LNCaP clone FGC (cell line): ENCODE results near the gene TUT4.

ENCODE experiments used
- DNase-seq: peaks from one replicate; pipeline ENCODE4 v3.0.0-alpha.2; 2011; ENCODE audit warnings: low read depth
- H3K4me3 ChIP-seq: 2 replicates; pipeline ENCODE4 v1.5.1; 2011; ENCODE audit warnings: mild to moderate bottlenecking, low read depth, low read length, control low read depth
- TF ChIP-seq, protein P1 (sequence below): IDR thresholded peaks from 2 replicates; pipeline ENCODE4 v1.5.1; 2012; ENCODE audit warnings: mild to moderate bottlenecking; ENCODE audit not compliant: control insufficient read depth, insufficient read depth; ENCODE audit errors: extremely low read depth

TUT4 gene

DNA sequence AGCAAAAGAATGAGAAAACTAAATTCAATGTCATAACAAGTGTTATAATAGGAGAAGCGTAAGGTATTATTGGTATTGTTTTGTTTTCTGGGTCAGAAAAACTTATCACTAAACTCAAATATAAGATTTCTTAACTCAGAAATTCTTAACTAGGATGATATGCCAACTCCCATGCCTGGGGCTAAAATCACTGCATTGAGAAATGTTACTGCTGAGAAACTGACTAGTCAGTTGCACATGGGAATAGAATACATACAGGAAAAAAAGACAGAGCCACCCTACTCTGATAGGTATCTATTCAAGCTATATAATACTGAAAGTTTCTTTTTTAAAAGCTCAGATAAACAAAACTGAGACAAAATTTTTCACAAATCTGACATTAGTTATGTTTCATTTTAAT is 92.2 kb downstream of the TUT4 start:
- TF ChIP-seq, protein P1, sequence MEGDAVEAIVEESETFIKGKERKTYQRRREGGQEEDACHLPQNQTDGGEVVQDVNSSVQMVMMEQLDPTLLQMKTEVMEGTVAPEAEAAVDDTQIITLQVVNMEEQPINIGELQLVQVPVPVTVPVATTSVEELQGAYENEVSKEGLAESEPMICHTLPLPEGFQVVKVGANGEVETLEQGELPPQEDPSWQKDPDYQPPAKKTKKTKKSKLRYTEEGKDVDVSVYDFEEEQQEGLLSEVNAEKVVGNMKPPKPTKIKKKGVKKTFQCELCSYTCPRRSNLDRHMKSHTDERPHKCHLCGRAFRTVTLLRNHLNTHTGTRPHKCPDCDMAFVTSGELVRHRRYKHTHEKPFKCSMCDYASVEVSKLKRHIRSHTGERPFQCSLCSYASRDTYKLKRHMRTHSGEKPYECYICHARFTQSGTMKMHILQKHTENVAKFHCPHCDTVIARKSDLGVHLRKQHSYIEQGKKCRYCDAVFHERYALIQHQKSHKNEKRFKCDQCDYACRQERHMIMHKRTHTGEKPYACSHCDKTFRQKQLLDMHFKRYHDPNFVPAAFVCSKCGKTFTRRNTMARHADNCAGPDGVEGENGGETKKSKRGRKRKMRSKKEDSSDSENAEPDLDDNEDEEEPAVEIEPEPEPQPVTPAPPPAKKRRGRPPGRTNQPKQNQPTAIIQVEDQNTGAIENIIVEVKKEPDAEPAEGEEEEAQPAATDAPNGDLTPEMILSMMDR: no peak
- DNase-seq: no peak
- no peak overlapping the region for H3K4me3 ChIP-seq

DNA sequence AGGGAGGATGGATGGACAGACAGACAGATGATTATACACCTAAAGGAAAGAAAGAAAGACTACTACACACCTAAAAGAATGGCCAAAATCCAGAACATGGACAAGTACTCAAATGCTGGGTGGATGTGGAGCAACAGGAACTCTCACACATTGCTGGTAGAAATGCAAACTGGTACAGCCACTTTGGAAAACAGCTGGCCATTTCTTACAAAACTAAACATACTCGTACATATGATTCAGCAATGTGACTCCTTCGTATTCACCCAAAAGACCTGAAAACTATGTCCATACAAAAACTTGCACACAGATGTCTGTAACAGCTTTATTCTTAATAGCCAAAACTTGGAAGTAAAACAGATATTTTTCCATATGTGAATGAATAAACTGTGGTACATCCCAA is 97.2 kb downstream of the TUT4 start:
- DNase-seq: no peak
- TF ChIP-seq, protein P1: no peak
- H3K4me3 ChIP-seq: no peak overlapping the region

DNA sequence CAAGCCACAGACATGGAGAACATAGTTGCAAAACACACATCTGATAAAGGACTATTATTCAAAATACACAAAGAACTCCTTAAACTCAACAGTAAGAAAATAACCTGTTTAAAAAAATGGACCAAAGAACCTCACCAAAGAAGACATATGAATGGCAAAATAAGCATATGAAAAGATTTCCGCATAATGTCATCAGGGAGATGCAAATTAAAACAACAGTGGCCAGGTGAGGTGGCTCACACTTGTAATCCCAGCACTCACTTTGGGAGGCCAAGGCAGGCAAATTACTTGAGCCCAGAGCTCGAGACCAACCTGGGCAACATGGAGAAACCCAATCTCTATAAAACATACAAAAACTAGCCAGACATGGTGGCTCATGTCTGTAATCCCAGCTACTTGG is 98.1 kb downstream of the TUT4 start:
- TF ChIP-seq, protein P1: no peak
- no peak for DNase-seq
- no peak overlapping the region for H3K4me3 ChIP-seq

DNA sequence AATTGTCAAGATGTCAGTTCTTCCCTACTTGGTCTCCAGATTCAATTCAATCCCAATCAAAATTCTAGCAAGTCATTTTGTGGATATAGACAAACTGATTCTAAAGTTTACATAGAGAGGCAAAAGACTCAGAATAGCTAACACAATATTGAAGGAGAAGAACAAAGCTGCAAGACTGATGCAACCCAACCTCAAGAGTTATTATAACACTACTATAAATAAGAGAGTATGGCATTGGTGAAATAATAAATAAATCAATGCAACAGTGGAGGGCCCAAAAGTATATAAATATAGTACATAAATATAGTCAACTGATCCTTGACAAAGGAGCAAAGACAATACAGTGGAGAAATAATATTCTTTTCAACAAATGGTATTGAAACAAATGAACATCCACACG is 98.8 kb downstream of the TUT4 start:
- no peak overlapping the region for H3K4me3 ChIP-seq
- no peak for DNase-seq
- TF ChIP-seq, protein P1: no peak

DNA sequence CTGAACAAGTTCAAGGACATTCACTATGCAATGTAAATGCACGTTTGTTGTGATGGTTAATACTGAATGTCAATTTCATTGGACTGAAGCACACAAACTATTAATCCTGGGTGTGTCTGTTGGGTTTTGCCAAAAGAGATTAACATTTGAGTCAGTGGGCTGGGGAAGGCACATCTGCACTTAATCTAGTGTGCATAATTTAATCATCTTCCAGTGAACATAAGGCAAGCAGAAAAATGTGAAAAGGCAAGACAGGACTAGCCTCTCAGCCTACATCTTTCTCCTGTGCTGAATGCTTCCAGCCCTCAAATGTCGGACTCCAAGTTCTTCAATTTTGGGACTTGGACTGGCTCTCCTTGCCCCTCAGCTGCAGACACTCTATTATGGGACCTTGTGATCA is 108.4 kb downstream of the TUT4 start:
- DNase-seq: no peak

DNA sequence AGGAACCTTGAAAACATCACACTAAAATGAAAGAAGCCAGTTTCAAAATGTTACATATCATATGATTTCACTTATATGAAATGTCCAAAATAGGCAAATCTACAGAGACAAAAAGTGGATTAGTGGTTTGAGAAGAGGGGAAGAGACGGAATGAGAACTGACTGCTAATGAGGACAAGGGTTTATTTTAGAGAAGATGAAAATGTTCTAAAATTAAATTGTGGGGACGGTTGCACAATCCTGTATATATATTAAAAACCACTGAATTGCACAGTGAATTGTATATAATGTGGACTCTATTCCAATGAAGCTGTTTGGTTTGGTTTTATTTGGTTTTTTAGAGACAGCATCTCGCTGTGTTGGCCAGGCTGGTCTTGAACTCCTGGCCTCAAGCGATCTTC is 112.9 kb downstream of the TUT4 start:
- TF ChIP-seq, protein P1: no peak
- H3K4me3 ChIP-seq: no peak overlapping the region
- no peak for DNase-seq

More for the DNA sequence above, 108.4 kb downstream of the TUT4 start:
- TF ChIP-seq, protein P1: no peak
- H3K4me3 ChIP-seq: no peak overlapping the region

DNA sequence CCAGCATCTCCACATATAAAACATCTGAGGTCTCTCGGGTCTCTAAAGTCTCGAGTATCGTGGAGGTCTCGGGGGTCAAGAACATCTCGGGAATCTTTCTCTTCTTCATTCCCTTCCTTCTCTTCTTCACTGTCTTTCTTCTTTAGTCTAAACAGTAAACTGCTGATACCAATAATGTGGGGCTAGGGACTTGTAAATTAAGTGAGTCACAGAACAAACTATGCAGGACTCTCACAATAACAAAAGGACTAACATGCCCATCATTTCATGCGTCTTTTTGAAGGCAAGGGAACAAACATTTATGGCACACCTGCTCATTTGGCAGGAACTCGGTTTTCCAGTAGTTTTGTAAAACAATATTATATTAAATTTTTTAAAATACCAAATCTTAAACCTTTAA is 116.1 kb downstream of the TUT4 start:
- DNase-seq: no peak
- TF ChIP-seq, protein P1: no peak
- H3K4me3 ChIP-seq: no peak overlapping the region
